Stomach (tissue), 4 donors: ENCODE data around the gene AIP.

Experiments
- CTCF ChIP-seq, 7 experiments: fragments of 450-650 bp in 4 of 7; fragments of 200-600 bp in 3 of 7; sonication (generic) in 3 of 7; IDR thresholded peaks; one replicate each; pipeline ENCODE4 v1.5.1; 2016 to 2019; ENCODE audit warnings: antibody characterized with exemption in 7 of 7, control low read depth in 2 of 7, mild to moderate bottlenecking in 1 of 7
- EP300 ChIP-seq: sonication (generic); formaldehyde crosslinking; IDR thresholded peaks from one replicate; pipeline ENCODE4 v1.6.1; 2017; ENCODE audit warnings: antibody characterized with exemption
- POLR2A ChIP-seq, 4 donors: fragments of 450-650 bp; IDR thresholded peaks; one replicate each; pipeline ENCODE4 v1.6.1; 2016; ENCODE audit warnings: antibody characterized with exemption in 4 of 4, control low read depth in 2 of 4, mild to moderate bottlenecking in 1 of 4, moderate library complexity in 1 of 4
- POLR2AphosphoS5 ChIP-seq, 3 donors: sonication (generic); formaldehyde crosslinking; IDR thresholded peaks; one replicate each; pipeline ENCODE4 v1.6.1; 2016; ENCODE audit warnings: antibody characterized with exemption in 3 of 3

GRCh38 chr11:67516806-67517205 is 34.0 kb downstream of the AIP start:
- TF ChIP-seq POLR2A (IDR thresholded peaks at IDR 0.05) = no peak
- no peak for TF ChIP-seq CTCF (IDR thresholded peaks at IDR 0.05)
- TF ChIP-seq POLR2AphosphoS5 (IDR thresholded peaks at IDR 0.05) = no peak
- no peak for TF ChIP-seq EP300
